ENCODE data around the gene PDE6B.
"Not testable (repeated sequence)": the region's sequence is repeated elsewhere in the genome, so short reads cannot be mapped to it uniquely, and the experiment has no call there.

Gene PDE6B

DNA sequence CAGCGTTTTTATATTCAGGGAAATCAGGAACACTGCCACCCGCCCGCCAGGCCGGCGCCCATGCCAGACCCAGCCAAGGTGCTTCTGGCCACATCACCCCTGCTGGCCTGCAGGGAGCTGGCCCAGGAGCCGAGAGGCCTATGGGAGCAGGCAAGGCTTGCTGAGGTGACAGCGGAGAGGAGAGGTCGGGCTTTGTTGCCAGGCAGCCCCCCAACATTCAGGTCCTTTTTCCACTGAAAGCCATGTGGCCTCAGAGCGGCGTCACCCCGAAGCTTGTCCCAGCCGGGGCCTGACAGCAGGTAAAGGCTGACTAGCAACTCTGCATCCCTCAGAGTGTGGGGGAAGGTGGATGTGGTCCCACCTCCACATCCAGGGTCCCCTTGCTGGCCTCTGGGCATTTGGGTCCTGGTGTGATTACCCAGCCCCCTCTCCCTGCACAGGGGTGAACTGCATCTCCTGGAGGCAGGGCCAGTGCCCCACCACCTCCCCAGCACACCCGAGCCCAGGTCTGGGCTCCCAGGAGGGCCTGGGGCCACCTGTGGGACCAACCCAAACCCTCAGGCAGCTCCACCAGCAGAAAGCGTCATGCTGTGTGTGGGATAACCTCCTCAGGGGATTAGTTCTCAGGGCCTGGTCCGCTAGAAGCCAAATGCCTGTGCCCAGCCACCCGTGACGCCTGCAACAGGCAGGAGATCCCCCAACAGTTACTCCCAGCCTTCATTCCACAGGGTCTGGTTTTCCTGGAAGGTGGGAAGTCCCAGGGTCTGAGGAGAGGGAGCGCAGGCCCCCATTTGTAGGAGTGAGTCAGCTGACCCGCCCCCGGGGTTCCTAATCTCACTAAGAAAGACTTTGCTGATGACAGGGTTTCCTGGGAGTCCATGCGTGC lies at the start of gene PDE6B:
Gene PDE6B, plus strand, starts transcription at position 869 of the 886 bp plus-strand sequence. CDS start 54 bp downstream, outside the sequence.
- no peak for DNase-seq

DNA sequence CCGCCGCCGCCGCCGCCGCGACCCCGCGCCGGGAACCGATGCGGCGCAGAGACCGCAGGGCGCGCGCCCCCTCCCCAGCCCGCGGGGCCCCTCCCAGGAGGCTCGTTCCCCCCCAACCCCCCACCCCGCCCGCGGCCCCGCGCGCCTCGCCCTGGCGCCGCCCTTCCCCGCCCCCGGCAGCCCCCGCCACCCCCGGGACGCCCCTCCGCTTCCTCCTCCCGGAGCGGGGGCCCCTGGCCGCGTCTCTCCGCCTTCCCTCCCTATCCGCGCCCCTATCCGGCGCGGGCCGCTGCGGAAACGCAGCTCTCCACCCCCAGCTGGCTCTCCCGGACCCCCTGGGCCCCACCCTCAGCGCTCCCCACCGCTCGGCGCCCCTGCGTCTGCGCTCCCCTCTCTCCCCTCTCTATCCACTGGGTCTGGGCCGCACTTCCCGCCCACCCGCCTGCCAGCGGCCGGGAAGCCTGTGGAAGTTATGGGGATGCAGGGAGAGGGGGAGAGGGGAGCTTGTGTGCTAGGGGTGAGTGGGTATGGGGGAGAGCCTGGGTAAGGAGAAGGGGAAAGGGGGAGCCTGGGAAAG lies 49.0 kb upstream of the PDE6B start, which contains the start of gene TMEM271:
Gene TMEM271, minus strand, starts transcription at position 51 of the 577 bp plus-strand sequence. CDS start 233 bp downstream, outside the sequence.
- DNase-seq = peak; percentile 10

DNA sequence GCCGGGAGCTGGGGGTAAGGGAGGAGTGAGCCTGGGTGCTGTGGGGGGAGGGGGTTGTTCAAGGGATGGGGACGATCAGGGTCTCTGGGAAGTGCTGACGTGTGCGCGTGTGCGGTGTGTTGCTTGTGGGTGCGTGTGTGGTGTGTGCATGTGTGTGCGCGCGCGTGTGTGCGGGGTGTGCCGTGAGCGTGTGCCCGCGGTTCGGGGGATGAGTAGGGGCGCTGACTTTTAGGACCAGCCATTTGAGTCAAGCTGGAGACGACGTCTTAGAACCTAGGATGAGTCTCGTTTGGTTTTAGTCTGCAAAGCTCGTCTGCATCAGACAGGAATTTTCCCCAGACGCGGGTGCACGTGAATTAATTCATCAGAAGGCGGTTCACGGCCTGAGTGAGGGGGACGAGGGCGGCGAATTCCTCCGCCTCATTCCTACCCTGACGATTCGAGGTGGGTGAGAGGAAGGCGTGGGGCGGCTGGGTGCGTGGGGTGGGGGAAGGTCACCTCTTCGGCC lies 48.3 kb upstream of the PDE6B start:
- DNase-seq = peak; percentile 38

DNA sequence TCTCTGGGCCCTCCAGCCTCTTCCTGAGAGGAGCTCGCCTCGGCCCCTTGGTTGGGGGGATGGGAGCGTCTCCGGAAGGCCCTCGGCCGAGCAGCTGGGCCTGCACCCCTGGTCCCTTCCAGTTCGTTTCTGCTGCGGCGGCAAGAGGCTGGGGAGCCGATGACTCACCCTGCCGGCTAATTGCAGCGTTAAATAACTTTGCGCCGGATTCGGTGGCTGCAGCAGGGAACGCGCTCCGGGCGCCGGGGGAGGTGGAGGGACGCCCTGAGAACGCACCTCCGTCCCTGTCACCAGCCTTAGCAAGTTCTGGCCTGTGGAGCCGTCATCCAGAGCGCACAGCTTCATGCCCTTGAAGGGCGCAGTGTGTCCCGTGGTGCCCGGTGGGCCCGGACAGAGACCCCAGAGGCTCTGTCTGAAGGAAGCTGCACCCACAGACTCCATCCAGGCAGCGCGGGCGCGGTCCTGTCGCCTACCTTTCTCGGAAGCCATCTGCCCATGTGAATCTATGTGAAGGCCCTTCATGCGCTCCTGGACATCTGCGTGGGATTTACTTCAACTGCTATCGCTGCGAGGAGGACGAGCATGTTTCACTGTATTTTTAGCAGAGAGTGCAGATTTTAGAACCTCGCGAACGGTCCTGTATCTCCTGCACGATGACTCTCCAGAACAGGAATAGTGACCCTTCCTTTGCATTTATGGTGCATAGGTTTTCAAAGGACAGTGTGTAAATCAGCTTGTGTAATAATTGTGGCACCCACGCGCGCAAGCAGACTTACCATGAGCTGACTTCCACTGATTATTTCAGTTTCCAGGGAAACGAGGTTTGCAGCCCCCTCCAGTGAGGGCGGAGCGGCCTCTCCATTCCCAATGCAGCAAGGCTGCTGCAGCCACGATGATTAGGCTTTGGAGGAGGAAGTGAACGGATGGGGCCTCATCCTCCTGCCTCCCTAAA lies 47.6 kb upstream of the PDE6B start:
- peak; percentile 21 for DNase-seq

DNA sequence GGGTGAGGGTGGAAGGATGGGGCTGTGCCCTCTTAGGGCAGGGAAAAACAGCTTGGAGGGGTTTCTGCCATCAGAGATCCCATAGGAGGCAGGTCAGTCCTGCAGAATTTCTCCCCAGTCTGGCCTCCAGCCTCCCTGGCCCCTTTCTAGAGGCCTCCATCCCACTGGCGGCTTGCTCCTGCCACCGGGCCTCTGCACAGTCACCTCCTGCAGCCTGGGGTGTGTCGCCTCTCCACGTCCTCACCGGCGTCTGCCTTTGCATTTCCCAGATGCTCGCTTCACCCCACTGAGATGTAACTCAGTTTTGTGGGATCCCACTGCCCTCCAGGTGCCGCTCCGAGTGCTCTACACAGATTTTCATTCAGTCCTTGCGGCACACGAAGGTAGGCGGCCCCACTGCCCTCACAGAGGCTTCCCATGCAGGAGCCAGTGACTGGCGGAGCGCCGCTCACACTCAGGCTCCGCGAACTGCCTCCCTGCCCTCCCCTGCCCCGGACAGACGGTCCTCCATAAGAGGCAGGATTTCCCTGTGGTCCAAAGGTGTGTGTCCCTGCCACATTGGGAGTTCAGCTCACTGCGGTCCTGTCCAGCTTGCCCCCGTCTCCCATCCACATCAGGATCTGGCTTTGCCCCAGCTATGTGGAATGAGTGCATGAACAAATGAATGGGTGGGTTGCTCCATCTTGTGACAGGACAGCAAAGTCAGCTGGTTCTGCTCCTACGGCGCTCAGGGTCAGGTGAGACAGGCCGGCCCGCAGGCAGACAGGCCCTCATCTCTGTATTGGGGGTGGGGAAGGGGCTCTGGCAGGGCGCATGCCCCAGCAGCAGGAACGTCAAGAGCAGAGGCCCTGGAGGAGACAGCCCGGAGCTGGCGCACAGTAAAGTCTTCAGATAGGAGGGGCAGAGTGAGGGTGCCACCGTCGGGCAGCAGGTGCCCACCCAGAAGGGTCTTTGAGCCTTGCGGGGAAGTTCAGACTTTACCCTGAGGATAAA lies 46.6 kb upstream of the PDE6B start:
- no peak for DNase-seq

DNA sequence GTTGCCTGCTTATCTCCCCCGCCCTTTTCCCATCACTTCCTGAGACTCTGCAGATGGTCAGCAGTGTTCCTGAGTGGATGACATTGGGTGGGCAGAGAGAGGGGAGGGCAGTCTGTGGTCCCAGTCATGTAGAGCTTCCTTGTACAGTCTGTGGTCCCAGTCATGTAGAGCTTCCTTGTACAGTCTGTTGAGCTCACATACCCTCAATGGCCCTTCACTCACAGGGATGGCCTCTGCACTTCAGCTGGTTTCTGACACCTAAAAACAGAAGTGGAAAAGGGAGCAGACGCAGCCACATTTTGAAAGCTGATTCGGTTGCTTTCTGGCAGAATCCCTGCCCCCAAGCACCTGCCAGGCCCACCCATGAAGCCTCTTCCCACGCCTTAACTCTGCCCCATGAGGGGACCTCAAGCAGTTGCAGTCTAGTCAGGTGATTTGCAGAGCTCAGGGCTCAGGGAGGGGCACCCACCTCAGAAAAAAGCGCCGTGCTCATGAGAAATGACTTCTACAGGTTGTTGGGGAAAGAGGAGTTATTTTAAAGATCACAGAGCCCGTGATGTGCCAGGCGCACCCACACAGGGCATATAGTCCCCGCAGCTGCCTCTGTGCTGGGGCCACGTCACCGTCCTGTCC lies 45.7 kb upstream of the PDE6B start:
- DNase-seq = no peak

DNA sequence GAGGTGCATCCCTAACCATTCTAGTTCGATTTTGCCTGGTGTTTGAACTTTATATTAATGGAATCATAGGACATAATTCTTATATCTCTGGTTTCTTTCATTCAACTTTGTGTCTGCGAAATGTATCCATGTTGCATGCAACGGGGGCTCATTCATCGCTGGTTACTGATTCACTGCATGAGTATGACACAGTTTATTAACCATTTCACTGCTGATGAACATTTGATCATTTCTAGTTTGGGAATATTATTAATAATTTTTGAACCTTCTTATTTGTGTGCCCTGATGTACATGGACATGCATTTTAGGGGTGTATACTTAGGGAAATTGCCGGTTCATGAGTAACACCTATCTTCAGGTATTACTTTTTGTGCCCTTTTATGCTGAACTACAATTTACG lies 44.2 kb upstream of the PDE6B start:
- no peak for DNase-seq

DNA sequence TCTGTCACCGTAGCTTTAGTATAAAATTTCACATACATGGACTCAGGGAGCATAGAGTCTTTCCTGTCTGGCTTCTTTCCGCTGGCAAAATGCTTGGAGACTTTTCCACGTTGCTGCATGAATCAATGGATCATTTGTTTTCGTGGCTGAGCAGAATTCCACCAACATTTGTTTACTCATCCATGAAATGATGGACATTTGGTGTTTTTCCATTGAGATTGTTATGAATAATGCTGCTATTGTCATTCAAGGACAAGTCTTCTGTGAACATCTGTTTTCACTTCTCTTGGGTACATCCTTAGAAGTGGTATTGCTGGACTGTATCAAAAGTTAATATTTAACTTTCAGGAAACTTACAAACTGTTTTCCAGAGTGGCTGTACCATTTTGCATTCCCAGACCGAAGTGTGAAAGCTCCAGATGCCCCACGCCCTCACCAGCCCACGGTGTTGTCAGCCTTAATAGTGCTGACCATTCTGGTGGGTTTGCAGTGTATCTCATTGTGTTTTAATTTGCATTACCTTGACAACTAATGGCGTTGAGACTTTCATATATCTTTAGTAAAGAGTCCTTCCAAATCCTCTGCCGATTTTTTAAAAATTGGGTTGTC lies 43.5 kb upstream of the PDE6B start:
- DNase-seq = no peak

DNA sequence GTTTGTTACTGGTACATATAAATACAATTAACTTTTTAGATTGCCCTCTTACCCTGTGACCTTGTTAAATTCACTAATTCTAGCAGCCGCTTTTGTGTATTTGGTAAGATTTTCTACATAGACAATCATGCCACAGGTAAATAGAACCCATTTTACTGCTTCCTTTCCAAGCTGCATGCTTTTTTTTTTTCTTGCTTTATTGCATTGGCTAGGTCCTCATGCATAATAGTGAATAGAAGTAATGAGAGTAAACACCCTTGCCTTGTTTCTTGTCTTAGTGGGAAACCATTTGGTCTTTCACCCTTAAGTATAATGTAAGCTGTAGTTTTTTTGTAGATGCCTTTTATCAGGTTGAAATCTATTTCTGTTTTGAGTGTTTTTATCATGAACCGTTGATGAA lies 41.6 kb upstream of the PDE6B start:
- no peak for DNase-seq

DNA sequence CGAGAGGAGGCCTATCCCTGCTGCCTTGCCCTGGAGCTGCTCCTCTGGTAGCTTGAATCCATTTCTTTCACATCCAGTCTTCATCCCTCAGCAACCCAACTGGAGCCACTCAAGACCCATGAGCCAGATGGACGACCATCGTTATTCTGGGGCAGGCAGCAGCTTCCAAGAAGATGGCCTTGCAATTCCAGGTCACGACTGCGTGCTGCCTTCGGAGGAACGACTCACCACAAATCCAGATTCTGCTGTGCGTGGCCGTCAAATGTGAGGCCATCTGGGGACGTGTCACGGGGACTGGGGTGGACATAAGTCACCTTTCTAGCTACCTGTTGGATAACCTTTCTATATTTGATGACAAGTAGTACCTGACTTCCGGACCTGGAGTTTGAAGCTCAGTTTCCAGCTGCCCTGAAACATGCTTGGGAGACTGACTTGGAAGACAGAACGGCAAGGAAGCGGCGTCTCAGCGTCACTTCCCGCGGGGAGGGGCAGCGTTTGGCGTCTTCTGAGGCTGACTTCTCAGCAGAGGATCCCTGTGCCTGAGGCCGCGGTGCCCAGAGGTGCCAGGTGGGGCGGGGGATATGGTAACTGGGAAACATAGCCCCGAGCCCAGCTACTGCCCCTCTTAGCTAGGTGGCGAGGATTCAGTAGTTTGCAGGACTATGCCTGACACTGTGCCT lies 37.6 kb upstream of the PDE6B start:
- DNase-seq = no peak

DNA sequence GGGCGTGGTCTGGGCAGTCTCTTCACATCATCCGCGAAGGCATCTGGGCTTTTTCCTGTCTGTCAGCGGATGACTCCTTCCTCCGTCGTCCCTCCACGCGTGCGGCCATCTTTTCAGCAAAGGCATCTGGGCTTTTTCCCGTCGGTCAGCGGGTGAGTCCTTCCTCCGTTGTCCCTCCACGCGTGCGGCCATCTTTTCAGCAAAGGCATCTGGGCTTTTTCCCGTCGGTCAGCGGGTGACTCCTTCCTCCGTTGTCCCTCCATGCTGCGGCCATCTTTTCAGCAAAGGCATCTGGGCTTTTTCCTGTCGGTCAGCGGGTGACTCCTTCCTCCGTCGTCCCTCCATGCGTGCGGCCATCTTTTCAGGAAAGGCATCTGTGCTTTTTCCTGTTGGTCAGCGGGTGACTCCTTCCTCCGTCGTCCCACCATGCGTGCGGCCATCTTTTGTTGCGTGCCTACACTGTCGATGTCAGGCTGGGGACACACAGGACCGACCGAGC lies 37.0 kb upstream of the PDE6B start:
- no peak for DNase-seq

DNA sequence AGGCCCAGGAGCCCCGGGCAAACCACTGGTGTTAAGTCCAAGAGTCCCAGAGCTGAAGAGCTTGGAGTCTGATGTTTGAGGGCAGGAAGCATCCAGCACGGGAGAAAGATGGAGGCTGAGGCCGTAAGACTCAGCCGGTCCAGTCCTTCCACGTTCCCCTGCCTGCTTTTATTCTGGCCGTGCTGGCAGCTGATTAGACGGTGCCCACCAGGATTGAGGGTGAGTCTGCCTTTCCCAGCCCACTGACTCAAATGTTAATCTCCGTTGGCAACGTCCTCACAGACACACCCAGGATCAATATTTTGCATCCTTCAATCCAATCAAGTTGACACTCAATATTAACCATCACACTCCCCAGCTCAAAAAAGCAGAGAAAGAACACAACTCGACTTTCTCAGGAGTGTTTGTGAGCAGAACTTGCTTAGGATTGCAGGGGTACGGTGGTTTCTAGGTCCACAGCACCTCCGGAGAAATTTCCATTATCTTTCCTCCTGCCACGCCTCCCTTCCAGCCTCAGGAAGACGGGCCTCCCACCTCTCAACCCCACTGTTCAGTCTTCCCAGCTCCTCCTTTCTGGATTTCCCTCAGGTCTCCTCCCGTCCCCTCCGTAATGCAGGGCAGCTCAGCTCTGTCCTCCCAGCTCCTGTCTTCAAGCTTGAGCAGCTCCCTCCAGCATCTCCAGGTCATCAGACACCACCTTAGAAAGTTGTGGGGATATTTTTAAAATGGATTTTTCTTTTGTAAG lies 36.0 kb upstream of the PDE6B start:
- no peak for DNase-seq

DNA sequence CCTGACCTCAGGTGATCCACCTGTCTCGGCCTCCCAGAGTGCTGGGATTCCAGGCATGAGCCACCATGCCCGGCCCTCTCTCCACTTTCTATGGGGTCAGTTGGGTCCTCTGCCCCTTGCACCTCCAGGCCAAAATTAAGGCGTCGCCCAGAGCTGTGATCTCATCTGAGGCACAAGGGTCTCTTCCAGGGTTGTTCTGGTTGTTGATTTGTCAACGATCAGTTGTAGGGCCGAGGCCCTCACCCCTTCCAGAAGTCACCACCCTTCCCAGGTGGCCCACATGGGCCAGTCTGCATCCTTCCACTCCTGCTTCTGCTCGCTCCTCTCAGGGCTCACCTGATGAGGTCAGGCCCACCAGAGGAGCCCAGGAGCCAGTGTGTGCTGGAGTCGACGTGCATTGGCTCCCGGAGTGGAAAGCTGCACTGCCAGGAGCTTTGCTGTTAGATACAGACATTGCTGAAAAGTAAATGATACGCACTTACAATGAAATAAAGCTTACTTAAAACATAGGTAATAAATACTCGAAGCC lies 35.0 kb upstream of the PDE6B start:
- no peak for DNase-seq

DNA sequence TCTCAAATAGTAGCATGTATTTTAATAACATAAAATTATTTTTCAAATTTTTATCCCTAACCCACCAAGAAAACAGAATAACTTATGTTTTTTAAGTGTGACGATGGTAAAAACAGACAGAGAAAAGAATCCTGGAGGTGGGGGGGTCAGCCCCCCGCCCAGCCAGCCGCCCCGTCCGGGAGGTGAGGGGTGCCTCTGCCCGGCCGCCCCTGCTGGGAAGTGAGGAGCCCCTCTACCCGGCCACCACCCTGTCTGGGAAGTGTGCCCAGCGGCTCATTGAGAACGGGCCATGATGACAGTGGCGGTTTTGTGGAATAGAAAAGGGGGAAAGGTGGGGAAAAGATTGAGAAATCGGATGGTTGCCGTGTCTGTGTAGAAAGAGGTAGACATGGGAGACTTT lies 33.2 kb upstream of the PDE6B start:
- DNase-seq = not testable (repeated sequence)

DNA sequence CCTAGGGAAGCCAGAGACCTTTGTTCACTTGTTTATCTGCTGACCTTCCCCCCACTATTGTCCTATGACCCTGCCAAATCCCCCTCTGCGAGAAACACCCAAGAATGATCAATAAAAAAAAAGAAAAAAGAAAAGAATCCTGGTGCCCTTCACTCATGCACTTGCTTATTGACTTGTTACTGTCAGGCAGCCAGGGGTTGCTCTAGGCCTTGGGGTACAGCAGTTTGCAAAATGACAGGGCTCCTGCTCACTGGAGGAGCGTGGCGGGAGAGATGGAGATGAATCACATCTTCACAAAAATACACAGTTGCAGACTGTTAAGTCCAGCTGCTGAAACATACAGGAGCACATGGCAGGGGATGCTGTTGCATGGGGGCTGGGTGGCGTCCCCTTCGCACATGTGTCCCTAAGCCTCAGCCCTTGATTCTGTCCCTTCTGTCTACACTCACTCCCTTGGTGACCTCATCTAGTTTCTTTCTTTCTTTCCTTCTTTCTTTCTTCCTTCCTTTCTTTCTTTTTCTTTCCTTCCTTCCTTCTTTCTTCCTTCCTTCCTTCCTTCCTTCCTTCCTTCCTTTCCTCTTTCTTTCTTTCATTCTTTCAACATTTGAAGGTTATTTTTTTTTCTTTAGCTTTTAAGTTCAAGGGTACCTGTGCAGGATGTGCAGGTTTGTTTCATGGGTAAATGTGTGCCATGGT lies 32.4 kb upstream of the PDE6B start:
- no peak for DNase-seq

DNA sequence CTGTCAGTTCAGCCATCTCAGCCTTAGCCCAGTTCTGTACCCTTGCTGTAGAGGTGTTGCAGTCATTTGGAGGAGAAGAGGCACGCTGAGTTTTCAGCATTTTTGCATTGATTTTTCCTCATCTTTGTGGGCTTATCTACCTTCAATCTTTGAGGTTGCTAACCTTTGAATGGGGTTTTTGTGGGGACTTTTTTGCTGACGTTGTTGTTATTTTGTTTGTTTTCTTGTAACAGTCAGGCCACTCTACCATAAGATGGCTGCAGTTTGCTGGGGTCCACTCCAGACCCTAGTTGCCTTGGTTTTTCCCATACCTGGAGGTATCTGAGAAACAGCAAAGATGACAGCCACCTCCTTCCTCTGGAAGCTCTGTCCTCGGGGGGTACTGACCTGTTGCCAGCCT lies 26.4 kb upstream of the PDE6B start:
- no peak for DNase-seq

DNA sequence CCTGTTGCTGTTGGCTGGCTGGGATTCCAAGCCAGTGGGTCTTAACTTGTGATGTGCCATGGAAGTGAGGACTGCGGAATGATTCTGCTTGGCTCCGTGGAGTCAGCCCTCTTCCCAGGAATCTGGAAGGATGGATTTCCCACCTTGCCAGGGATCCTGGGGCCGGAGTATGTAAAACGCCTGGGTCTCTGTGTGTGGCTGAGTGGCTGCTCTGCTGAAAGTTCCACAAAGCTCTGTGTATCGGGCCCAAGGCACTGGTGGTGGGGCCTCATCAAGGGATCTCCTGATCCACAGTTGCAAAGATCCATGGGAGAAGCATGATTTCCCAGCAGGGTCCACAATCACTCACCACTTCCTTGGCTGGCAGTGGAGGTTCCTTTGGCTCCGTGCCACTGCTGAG lies 25.2 kb upstream of the PDE6B start:
- no peak for DNase-seq

DNA sequence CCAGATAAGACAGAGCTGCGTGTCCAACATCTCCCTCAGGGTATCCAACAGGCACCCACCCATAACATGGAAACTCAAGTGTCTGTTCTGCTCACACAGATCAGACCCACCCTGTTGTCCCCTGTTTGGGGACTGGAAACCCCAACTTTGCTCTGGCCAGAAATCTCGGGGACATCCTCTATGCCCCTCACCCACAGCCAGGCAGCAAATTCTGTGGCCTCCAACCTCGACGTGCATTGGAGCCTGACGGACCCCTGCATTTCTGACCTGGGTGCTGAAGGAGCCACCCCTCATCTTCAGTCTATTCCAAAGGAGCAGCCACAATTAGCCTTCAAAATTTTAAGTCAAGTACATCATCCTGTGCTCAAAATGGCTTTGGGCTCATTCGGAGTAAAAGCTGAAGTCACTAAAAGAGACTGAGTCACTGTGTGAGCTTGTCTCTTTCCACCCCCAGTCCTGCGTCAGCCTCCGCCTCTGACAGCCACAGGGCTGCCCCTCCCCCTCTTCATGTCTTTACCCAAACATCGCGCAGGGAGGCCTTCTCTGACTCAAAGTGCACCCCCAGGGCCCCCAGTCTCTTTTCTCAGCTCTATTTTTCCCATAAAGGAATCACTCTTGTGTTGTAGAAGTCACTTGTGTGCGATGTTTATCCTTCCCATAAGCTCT lies 24.4 kb upstream of the PDE6B start:
- DNase-seq = no peak
